ENCODE data around the gene SULT1A1.
"Not testable (repeated sequence)": the region's sequence is repeated elsewhere in the genome, so short reads cannot be mapped to it uniquely, and the experiment has no call there.

SULT1A1 gene

GRCh38 chr16:28608496-28608808 lies 1.4 kb downstream of the SULT1A1 start:
- DNase-seq, result peak; percentile 4

GRCh38 chr16:28607681-28608495 lies 2.0 kb downstream of the SULT1A1 start:
- not testable (repeated sequence) for DNase-seq

- no peak for DNase-seq
Measured at GRCh38 chr16:28607116-28607623, 2.7 kb downstream of the SULT1A1 start.

- no peak for DNase-seq
Measured at GRCh38 chr16:28606291-28607115, 3.3 kb downstream of the SULT1A1 start.

GRCh38 chr16:28604186-28604565 lies 5.7 kb downstream of the SULT1A1 start:
- no peak for DNase-seq

- DNase-seq, result no peak
Measured at GRCh38 chr16:28603381-28604185, 6.3 kb downstream of the SULT1A1 start.

- no peak for DNase-seq
Measured at GRCh38 chr16:28602529-28602928, 7.3 kb downstream of the SULT1A1 start.

- not testable (repeated sequence) for DNase-seq
Measured at GRCh38 chr16:28602062-28602461, 7.8 kb downstream of the SULT1A1 start.

GRCh38 chr16:28601589-28601988 lies 8.3 kb downstream of the SULT1A1 start:
- DNase-seq, result not testable (repeated sequence)

GRCh38 chr16:28600965-28601364 lies 8.9 kb downstream of the SULT1A1 start:
- DNase-seq, result not testable (repeated sequence)

GRCh38 chr16:28599377-28600285 lies 10.2 kb downstream of the SULT1A1 start:
- not testable (repeated sequence) for DNase-seq

GRCh38 chr16:28597692-28598261 lies 12.1 kb downstream of the SULT1A1 start:
- no peak for DNase-seq

GRCh38 chr16:28596840-28597691 lies 12.8 kb downstream of the SULT1A1 start, which contains the start of gene SULT1A2:
SULT1A2 (minus strand) TSS chr16:28597050; CDS start chr16:28595930, 1,120 bp downstream.
- no peak for DNase-seq

GRCh38 chr16:28596115-28596630 lies 13.7 kb downstream of the SULT1A1 start:
- DNase-seq, result no peak

GRCh38 chr16:28595451-28595850 lies 14.4 kb downstream of the SULT1A1 start:
- not testable (repeated sequence) for DNase-seq

- no peak for DNase-seq
Measured at GRCh38 chr16:28592979-28593553, 16.8 kb downstream of the SULT1A1 start.

- DNase-seq, result no peak
Measured at GRCh38 chr16:28592511-28592910, 17.3 kb downstream of the SULT1A1 start.

GRCh38 chr16:28591355-28591754 lies 18.5 kb downstream of the SULT1A1 start:
- no peak for DNase-seq
